Loucy (cell line): ENCODE results near the gene DLG2.

Source experiments
- CTCF ChIP-seq: fragments of 200-600 bp; sonication (generic); conservative IDR thresholded peaks from 2 replicates; pipeline ENCODE4 v1.5.1; 2014; ENCODE audit warnings: mild to moderate bottlenecking, antibody characterized with exemption, low read length
- EZH2phosphoT487 ChIP-seq: fragments of 200-600 bp; IDR thresholded peaks from 2 replicates; pipeline ENCODE4 v1.6.1; 2018; ENCODE audit warnings: antibody characterized with exemption, mild to moderate bottlenecking, moderate library complexity, borderline replicate concordance

DNA sequence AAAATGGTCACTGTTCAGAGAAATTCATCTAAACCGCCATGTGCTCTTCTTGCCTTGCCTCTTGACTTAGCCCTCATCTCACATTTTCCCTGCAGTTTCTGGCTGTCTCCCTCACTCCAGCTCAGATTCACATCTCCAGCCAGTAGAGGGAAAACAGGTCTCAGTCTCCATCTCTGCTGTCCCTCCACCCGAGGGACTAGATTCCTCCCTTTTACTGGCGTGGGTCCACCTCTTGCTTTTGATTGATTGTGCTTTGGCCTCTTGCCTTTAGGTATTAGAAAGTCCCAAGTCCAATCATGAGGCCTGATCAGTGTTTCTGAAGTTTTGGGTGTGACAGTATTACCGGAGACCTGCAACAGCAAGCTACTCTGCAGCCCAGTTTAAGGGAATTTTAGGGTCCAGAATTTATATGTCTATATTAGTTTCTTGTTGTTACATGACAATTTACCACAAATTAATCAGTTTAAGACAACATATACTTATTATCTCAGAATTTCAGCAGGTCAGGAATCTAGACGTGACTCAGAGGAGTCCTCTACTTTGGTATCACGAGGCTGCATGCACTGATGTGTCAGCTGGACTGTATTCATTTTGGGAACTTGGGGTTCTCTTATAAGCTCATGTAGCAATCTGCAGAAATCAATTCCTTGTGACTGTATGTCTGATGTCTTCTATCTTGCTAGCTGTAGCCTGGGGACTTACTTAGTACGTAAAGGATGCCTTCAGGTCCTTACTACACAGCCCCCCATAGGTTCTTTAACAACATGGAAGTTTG, 1535.7 kb downstream of the DLG2 start:
- TF ChIP-seq CTCF: no peak
- no peak for TF ChIP-seq EZH2phosphoT487
